DMS 273 (cell line): ENCODE measurements around the gene NAT16.

ENCODE experiments used
- DNase-seq: peaks from one replicate; lab custom pipeline; 2025; ENCODE audit not compliant: unreplicated experiment; lab: John Stamatoyannopoulos, UW

NAT16 gene

GRCh38 chr7:101172005-101172853 lies 7.9 kb downstream of the NAT16 start:
- peak; percentile 73 for DNase-seq

DNA sequence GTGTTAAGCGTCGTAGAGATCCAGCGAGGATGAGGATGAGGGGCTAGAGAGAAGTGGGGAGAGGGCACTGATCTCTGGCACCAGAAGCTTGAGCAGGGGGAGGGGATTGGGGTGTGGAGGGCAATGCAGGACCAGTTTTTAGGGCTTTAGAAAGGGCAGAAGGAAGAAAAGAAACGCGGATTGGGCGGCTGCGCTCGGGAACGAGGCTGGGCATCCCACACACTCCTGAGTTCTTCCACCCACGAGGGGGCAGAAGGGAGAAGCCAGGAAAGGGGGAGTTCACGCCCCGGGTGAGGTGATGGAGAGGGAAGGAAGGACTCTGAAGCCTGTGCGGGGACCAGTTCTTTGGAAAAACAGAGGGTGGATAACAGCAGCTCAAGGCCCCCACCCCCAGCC lies 8.7 kb downstream of the NAT16 start:
- no peak for DNase-seq

DNA sequence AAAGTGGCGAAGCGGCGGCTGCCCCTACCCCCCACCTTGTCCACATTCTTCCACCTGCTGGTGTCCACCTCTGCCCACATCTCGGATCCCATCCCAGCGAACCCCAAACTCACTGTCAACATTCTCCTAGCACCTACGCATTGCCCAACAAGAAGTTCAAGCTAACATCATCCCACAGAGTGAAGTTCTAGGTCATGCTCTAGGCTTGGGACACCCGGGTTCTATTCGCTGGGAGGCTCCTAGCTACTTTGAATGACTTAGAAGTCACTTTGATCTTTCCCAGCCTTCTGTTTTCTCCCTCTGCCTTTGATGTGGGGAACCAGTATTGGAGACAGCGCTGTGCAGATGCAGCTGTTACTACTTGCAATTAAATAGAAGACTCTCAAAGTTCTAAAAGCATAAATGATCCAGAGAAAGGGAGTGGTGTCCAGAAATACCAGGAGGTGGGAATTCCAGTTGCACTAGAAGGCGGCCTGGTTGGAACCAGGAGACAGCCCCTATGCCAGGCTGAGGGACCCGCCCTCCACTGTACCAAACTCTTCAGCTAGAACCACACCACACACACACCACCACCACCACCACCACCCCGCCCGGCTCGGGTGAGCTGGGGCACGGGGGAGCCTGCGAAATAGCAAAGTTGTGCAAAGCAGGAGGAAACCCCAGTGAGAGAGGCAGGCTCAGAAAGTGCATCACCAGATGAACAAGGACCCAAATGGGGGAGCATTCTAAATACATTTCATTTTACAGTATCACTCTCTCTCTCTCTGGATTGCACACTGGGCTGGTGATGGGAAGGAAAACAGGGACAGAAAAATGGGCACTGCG lies 9.3 kb downstream of the NAT16 start:
- DNase-seq = peak; percentile 47

GRCh38 chr7:101169838-101170551 lies 10.1 kb downstream of the NAT16 start:
- DNase-seq = peak; percentile 88

DNA sequence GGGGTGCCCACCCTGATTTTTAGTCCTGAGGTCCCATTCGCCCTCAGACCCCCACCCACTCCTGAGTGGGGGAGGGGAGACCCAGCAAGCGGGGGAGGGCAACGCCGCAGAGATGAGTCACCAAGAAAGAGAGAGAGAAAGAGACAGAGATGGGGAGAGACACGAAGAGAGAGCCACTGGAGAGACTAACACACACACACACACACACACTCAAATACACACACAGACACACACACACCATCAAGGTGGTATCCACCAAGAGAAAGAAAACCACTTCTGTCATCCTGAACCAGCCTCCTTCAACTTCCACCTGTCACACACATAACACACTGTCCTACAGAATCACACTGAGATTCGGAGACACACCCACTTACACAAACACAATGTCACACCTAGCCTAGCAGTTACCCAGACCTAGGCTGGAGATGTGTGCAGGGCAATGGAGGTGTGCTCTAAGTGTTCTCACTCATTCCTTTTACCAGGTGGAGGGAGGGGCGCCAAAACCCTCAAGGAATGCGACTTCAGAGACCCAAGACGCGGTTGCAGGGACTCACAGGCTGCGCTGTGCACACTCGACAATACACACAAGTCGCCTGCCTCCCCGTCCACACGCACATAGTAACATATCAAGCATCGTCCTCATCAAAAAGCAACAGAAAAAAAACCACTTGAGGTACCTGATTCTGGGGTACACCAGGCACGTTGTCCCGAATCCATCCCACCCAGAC lies 10.8 kb downstream of the NAT16 start:
- DNase-seq = peak; percentile 63

DNA sequence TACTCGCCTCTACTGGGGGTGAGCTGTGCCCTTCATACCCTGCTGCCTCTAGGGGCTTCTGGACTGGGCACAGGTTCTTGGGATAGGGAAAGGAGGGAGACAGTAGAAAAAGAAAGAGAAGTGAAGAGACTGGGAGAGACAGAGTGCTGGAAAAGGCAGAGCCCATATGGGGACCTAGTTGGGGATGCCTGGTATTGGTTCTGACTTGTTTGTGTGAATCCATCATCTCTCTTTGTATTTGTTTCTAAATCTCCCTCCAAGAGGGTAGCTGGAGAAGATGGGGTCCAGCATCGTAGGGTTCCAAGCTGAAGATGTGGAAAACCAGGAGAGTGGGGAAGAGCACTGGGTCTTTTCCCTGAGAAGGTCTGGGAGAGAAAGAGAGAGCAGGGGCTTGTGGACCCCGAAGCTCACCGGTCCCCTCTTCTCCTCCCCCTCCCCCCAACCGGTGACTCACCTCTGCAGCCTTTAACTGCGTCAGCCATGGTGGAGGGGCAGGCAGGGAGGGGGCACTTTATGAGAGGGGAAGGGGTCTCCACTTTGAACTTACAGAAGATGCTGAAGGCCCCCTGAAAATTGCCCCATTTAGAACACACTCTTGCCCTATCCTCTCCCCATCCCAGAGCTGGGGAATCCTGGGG lies 11.6 kb downstream of the NAT16 start:
- no peak for DNase-seq

DNA sequence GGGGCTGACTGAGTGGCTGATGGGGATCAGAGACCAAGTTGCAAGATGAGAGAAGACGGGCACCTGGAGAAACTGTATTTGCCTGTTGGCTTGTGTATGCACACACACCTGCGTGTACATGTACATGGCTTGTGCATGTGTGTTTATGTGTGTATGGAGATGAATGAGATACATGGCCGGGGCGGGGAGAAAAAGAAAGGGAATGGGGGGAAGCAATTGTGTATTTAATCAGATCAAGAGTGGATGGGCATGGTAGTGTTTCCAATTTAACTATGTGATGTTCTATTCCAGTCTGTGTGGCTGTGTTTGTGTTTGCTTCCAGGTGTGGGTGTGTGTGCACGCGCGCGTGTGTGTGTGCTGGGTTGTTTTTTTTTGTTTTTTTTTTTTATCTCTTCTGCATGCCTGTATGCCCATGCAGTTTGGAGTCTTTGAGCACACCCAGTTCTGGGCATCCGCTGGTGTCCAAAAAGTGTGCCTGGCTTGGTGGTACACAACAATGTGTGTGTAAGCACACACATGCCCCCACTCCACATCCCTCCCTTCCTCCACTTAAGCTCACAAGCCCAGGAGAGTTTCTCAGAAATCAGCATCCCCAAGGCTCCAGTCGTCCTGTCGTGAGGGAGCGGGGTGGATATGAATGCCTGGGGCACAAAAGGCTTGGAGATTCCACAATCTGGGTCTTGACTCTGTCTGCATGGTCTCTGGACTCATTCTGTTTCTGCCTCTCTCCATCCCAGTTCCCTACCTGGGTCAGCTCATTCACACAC lies 12.3 kb downstream of the NAT16 start:
- DNase-seq = no peak

DNA sequence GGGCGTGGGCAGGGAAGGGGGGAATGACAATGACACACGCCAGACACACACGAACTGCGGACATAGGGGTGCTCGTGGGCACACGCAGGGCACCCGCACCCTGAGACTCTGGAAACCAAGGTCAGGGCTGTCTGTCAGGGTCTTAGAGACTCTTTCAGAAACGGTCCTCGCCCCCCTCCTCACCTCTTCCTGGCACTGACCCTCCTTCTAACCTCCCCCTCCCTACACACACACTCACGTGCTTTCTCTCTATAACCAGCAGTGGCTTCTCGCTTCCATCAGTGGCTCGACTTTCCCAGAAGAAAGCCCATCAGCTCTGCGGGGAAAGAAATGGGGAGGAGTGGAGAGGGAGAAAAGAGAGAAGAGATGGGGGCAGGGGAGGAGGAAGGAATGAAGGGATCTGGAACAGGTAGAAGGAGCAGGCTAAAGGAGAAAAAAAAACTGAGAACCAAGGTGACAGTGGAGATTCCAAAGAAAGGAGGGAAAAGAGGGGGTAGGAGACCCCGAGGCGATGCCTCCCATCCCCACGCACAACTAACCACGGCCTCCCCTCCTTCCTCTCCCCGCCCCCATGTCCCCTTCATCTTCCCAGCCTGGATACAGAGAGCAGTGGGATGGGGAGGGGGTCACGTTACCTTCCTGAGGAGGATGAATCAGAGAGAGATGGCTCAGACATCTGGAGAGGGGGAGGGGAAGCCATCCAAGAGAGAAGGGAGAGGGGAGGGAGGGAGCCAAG lies 13.0 kb downstream of the NAT16 start:
- DNase-seq = peak; percentile 86

DNA sequence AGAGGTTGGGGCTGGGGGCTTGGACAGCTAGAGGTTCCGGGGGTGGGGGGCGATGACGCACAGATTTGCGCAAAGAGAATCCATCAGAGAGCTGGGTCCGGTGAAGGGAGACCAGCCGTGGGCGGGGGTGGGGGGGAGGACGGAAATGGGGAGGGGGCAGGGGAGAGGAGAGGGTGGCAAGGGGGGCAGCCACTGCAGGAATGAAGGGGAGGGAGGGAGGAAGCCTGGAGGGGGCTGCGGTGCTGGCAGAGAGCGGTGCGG lies 13.5 kb downstream of the NAT16 start:
- DNase-seq = no peak

GRCh38 chr7:101165958-101166647 lies 14.0 kb downstream of the NAT16 start:
- peak; percentile 56 for DNase-seq

DNA sequence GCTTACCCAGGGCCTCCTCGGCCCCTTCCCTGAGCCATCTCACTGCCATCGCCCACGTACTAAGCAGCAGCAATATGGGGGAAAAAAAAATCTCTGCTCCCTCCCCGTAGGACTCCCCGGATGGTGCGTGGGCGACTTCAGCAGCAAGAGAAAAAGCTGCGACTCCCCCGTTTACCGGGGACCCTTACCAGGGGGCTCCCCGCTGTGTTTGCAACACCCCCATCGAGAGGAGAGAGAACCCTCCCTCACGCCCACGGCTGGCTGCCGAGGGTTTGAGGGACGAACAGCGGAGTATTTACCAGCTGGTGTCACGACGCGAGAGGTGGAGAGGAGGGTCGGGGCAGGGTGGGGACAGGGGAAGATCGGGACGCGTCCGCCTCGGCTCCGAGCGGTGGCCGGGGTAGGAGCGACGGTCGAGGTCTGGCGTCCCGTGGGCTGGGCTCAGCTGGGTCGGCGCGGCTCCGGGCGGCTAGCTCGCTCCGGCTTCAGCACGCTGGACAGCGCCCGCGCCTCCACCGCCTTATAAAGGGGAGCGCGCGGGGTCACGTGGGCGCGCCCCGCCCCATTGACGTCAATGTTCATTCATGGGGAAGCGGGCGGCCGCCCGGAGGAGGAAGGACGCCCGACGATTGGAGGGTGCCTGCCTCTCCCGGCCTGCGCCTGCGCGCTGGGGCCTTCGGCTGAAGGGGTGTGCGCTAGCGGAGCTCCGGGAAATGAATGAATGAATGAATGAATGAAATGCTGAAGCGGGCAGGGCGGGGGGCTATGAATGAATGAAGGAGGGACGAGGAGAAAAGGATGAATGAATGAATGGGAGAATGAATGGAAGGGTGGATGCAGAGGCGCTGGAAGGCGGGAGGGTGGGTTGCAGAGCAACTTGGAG lies 14.8 kb downstream of the NAT16 start, which contains the start of gene VGF:
Gene VGF, minus strand, starts transcription at position 495 of the 883 bp plus-strand sequence. CDS start 726 bp downstream, outside the sequence.
- peak; percentile 99 for DNase-seq

DNA sequence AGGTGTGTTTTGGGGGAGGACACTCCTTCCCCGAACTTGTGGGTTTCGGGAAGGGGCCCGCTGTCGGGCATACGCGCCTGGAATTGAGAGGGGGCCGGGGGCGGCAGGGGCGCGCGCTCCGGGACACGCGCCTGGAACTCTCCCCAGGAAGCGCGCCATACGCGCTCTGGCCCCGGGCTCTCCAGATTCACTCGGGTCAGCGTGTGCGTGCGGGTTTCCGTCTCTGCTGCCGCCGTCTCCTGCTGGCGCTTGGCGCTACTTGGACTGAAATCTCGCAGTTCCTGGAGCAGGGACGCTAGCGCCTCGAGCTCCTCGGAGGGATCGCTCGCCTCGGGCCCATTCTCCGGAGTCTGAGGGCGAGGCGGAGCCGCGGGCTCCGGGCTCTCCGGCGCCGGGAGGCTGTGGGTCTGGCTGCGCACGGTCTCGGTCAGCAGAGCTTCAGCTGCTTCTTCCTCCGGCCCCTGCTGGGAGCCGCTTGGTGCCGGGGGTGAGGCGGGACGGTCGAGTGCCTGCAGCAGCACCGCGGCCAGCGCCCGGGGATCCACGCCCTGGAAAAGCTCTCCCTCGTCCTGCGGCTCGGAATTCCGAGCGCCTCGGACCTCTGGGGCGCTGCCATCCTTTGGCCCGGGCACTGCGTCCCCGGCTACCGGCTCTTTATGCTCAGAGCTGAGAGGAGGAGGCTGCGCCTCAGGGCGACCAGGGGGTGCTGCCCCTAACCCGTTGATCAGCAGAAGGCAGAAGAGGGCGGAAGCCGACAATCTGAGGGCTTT lies 15.8 kb downstream of the NAT16 start:
- peak; percentile 71 for DNase-seq

GRCh38 chr7:101163279-101164070 lies 16.6 kb downstream of the NAT16 start:
- DNase-seq = peak; percentile 81

DNA sequence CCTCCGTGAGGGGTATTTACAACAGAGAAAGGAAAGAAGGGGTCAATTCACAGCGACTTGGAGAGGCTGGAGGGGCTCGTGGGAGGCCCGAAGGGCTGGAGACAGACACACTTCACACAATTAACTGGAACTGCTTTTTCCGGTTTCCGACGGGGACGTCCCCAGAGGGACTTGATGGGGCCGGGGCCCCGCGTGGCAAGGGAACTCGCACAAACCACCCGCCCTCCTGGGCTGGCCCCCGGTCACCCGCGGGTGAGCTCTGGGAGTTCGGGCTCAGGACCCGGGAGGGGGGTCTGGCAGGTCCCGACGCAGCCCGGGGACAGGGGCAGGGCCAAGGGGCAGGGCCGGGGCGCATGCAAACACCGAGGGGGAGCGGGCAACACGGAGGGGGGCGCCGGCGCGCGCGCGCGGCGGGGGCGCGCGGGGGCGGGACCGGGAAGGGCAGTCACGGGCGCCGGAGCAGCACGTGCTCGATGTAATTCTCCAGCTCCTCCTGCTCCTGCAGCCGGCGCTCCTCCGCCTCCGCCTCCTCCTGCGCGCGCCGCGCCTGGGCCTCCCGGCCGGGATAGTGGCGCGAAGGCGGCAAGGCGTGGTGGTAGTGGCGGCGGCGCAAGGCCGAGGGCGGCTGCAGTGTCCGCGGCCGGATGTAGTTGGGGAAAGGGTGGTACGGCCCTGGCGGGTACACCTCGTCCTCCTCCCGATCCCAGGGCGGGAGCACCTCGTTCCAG lies 17.4 kb downstream of the NAT16 start:
- DNase-seq = peak; percentile 92
